HEK293T (cell line): ENCODE data around the gene HPSE2.

Experiments used
- ARNT ChIP-seq: fragments of 450-650 bp; IDR thresholded peaks from 2 replicates; pipeline ENCODE4 v1.6.1; 2017; ENCODE audit warnings: mild to moderate bottlenecking
- BHLHE40 ChIP-seq: fragments of 450-650 bp; IDR thresholded peaks from 2 replicates; pipeline ENCODE4 v1.6.1; 2016; ENCODE audit warnings: mild to moderate bottlenecking, moderate library complexity, borderline replicate concordance
- ZNF384 ChIP-seq: fragments of 450-650 bp; IDR thresholded peaks from 2 replicates; pipeline ENCODE4 v1.6.1; 2016

- no peak for TF ChIP-seq BHLHE40
- no peak for TF ChIP-seq ZNF384
- TF ChIP-seq ARNT, result no peak
These were observed 282.4 kb downstream of the HPSE2 start for GRCh38 chr10:98953251-98953650.
